Sigmoid colon (tissue), 7 donors: Measurements from ENCODE around the gene TNRC6A. TPM values are rescaled to one million over a fixed set of nuclear protein-coding genes. Genes with fewer than 3 reads are reported as not detected.

Experiments used
- DNase-seq: peaks from one replicate; pipeline ENCODE4 v3.0.0-alpha.2; 2019
- H3K27ac ChIP-seq, 4 donors: fragments of 200-600 bp; sonication (generic); one replicate each; pipeline ENCODE4 v1.5.1; 2016 to 2019; ENCODE audit warnings: mild to moderate bottlenecking in 1 of 4
- H3K27me3 ChIP-seq, 3 donors: fragments of 200-600 bp; sonication (generic); one replicate each; pipeline ENCODE4 v1.5.1; 2019; ENCODE audit warnings: mild to moderate bottlenecking in 1 of 3
- H3K36me3 ChIP-seq, 4 donors: fragments of 200-600 bp; sonication (generic); one replicate each; pipeline ENCODE4 v1.5.1; 2016 to 2019
- H3K4me1 ChIP-seq, 4 donors: fragments of 200-600 bp; sonication (generic); one replicate each; pipeline ENCODE4 v1.5.1; 2017 to 2019
- H3K4me3 ChIP-seq, 4 donors: fragments of 200-600 bp; sonication (generic); one replicate each; pipeline ENCODE4 v1.5.1; 2017 to 2019; ENCODE audit warnings: mild to moderate bottlenecking in 2 of 4, moderate library complexity in 1 of 4
- H3K9me3 ChIP-seq, 4 donors: fragments of 200-600 bp in 3 of 4; sonication (generic) in 3 of 4; one replicate each; pipeline versions ENCODE4 v1.5.1 to v1.6.1; 2013 to 2019
- EP300 ChIP-seq, 4 donors: sonication (generic); formaldehyde crosslinking; IDR thresholded peaks; one replicate each; pipeline ENCODE4 v1.6.1; 2017; ENCODE audit warnings: antibody characterized with exemption in 4 of 4
- POLR2A ChIP-seq, 2 donors: fragments of 450-650 bp; IDR thresholded peaks; one replicate each; pipeline ENCODE4 v1.6.1; 2016; ENCODE audit warnings: antibody characterized with exemption in 2 of 2, mild to moderate bottlenecking in 2 of 2, moderate library complexity in 2 of 2
- POLR2AphosphoS5 ChIP-seq, 4 donors: sonication (generic); formaldehyde crosslinking; IDR thresholded peaks; one replicate each; pipeline ENCODE4 v1.6.1; 2017; ENCODE audit warnings: antibody characterized with exemption in 4 of 4
- WGBS, 2 donors: extraction: QIAGEN DNeasy Blood & Tissue Kit; methylation state at CpG; one replicate each; pipeline ENCODE4 v1.1.7; 2013; 5-methylcytosine and 5-hydroxymethylcytosine counted together
- intact Hi-C: fragments of 100-400 bp; cut with DNase I; formaldehyde crosslinking; loops from one replicate; pipeline ENCODE4 v1.15.1; 2023
- polyA plus RNA-seq, 3 donors: library from polyadenylated mRNA; stranded (reverse); fragments of 200-250 nt; gene quantifications; one replicate each; pipeline ENCODE4 v1.2.3, GENCODE V29; 2013
- total RNA-seq, 4 donors: library from RNA; depleted of rRNA; stranded (reverse); fragments of >200 nt; gene quantifications; one replicate each; pipeline ENCODE4 v1.1.0, GENCODE V29; 2016
- TF ChIP-seq, protein P1 (sequence below), 4 experiments: fragments of 450-650 bp in 3 of 4; fragments of 200-600 bp in 1 of 4; IDR thresholded peaks; one replicate each; pipeline ENCODE4 v1.5.1; 2016 to 2019; ENCODE audit warnings: antibody characterized with exemption in 4 of 4, mild to moderate bottlenecking in 3 of 4, moderate library complexity in 2 of 4
- donor health status: healthy with polysubstance abuse.
- donor health status: Bipolar disorder and iron deficiency.
- donor health status: healthy.

Gene TNRC6A
- total and polyA plus RNA-seq, 7 donors, result 4.6 to 129 (median 42.8) TPM

DNA sequence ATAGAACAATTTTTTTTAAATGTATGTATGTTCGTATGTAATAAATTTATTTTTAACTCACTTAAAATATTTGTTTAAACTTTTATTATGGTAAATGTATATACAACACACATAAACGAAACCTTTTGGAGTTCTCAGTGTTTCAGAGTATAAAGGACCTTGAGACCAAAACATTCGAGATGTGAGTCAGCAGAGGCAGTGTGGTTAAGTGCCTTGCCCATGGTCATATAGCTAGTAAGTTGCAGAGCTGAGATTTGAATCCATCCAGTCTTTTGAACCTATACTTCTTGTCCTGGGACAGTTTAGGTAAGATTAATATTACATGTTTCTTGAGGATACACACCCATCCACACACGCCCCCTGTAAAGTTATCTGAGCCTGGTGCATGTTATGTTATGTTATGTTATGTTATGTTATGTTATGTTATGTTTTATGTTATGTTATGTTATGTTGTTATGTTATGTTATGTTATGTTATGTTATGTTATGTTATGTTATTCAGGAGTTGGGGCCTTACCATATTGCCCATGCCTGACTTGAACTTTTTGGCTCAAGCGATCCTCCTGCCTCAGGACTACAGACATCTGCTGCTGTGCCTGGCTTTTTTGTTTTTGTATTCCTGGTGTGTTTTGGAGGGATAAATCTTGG is 41.8 kb downstream of the TNRC6A start:
- Histone ChIP-seq H3K36me3 (peaks cover 0 to 6% (median 0%) of the 10 kb centered on the region in 4 donors), H3K9me3 (no peaks in the 10 kb centered on the region), H3K4me1 (peaks cover 0 to 75% (median 48%) of the 10 kb centered on the region in 4 donors), H3K27me3 (no peaks in the 10 kb centered on the region), H3K27ac (peak overlapping the region in 3 of 4 donors; percentile 18 to 47 (median 32)), H3K4me3 (no peak overlapping the region)
- WGBS, 2 donors, result 68 to 74% methylated on average over 5 of the region's 5 CpGs
- intact Hi-C loops, result loop anchor here (2.0 kb wide), 1 partner anchor 14 kb away; no protein-coding TSS in a partner anchor
- TF ChIP-seq, protein P1, sequence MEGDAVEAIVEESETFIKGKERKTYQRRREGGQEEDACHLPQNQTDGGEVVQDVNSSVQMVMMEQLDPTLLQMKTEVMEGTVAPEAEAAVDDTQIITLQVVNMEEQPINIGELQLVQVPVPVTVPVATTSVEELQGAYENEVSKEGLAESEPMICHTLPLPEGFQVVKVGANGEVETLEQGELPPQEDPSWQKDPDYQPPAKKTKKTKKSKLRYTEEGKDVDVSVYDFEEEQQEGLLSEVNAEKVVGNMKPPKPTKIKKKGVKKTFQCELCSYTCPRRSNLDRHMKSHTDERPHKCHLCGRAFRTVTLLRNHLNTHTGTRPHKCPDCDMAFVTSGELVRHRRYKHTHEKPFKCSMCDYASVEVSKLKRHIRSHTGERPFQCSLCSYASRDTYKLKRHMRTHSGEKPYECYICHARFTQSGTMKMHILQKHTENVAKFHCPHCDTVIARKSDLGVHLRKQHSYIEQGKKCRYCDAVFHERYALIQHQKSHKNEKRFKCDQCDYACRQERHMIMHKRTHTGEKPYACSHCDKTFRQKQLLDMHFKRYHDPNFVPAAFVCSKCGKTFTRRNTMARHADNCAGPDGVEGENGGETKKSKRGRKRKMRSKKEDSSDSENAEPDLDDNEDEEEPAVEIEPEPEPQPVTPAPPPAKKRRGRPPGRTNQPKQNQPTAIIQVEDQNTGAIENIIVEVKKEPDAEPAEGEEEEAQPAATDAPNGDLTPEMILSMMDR (IDR thresholded peaks at IDR 0.05), result no peak
- no peak for TF ChIP-seq POLR2AphosphoS5 (IDR thresholded peaks at IDR 0.05)
- no peak for DNase-seq

DNA sequence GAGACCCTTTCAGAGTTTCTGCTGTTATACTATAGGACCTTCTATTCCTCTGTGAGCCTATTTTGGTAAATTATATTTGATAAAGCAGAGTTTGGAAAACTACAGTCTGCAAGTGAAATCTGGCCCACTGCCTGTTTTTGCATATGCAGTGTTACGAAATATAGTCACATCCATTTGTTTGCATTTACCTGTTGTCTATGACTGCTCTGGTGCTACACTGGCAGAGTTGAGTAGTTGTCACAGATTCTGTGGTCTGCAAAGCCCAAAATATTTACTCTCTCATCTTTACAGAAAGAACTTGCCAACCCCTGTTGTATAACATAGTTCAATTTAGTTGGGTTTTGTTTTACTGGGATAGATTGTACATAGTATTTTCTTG is 42.3 kb downstream of the TNRC6A start:
- TF ChIP-seq, protein P1 (IDR thresholded peaks at IDR 0.05), result no peak
- TF ChIP-seq EP300 (IDR thresholded peaks at IDR 0.05), result no peak
- no peak for TF ChIP-seq POLR2A (IDR thresholded peaks at IDR 0.05)
- TF ChIP-seq POLR2AphosphoS5 (IDR thresholded peaks at IDR 0.05), result no peak
- intact Hi-C loops, result loop anchor here (2.0 kb wide), 1 partner anchor 15 kb away; no protein-coding TSS in a partner anchor
- Histone ChIP-seq H3K27me3 (no peaks in the 10 kb centered on the region), H3K36me3 (peaks cover 0 to 6% (median 0%) of the 10 kb centered on the region in 4 donors), H3K9me3 (no peaks in the 10 kb centered on the region), H3K4me1 (peaks cover 0 to 80% (median 53%) of the 10 kb centered on the region in 4 donors), H3K4me3 (no peak overlapping the region), H3K27ac (peak overlapping the region in 3 of 4 donors; percentile 18 to 47 (median 25))
- no peak for DNase-seq
- 87 to 91% methylated on average over 1 of the region's 1 CpG for WGBS, 2 donors

DNA sequence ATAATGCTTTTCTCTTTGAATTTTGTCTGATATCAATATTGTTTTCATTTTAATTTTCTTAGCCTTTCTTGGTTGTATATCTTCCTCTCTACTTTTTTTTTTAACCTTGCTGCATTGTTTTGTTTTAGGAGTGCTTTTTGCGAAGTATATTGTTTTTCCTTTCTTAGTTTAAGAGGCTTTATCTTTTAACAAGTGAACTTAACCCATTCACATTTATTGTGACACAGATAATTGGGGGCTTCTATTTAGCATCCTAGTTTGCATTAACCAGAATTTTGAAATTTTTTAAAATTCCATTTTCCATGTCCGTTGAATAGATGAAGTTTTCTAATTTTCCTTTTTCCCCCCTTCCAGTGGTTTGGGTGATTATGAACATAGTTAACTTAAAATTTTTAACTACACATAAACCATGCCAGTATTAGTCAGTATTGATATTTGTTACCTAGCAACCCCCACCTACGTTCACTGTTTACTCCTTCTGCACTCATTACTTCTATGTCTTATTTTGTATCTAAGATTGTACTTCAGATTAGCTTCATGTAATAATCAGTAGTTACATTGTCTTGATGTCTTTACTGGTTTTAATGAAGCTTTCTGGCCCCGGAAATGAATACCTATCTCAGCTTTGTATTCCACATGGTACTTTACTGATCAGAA is 44.4 kb downstream of the TNRC6A start:
- Histone ChIP-seq H3K9me3 (no peaks in the 10 kb centered on the region), H3K27ac (peak overlapping the region in 2 of 4 donors; percentile 80), H3K4me1 (peaks cover 0 to 90% (median 73%) of the 10 kb centered on the region in 4 donors), H3K27me3 (no peaks in the 10 kb centered on the region), H3K4me3 (no peak overlapping the region), H3K36me3 (peaks cover 0 to 20% (median 17%) of the 10 kb centered on the region in 4 donors)
- intact Hi-C loops, result no loop called here
- TF ChIP-seq POLR2A (IDR thresholded peaks at IDR 0.05) (no peak), POLR2AphosphoS5 (IDR thresholded peaks at IDR 0.05) (no peak), EP300 (IDR thresholded peaks at IDR 0.05) (no peak)
- TF ChIP-seq, protein P1 (IDR thresholded peaks at IDR 0.05), result no peak
- WGBS, 2 donors, result 82 to 87% methylated on average over 4 of the region's 4 CpGs
- DNase-seq, result no peak

DNA sequence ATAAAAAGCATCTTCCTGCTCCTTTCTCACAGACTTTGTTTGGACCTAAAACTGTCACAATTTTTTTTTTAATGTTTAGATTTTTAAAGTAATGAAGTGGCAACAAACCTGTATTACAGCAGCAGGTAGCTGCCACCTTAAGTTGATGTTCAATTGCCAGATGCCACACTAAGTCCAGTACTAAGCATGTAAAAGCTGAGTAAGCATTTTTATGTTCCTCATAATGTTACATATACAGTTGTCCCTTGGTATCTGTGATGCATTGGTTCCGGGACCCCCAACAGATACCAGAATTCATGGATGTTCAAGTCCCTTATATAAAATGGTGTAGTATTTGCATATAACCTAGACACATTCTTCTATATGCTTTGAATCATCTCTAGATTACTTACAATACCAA is 45.1 kb downstream of the TNRC6A start:
- peaks cover 0 to 22% (median 18%) of the 10 kb centered on the region in 4 donors for H3K36me3 ChIP-seq
- 91 to 95% methylated on average over 1 of the region's 1 CpG for WGBS, 2 donors
- DNase-seq, result no peak
- H3K4me3 ChIP-seq, result no peak overlapping the region
- peak overlapping the region in 2 of 4 donors; percentile 80 for H3K27ac ChIP-seq
- peaks cover 0 to 90% (median 76%) of the 10 kb centered on the region in 4 donors for H3K4me1 ChIP-seq
- H3K9me3 ChIP-seq, result no peaks in the 10 kb centered on the region
- intact Hi-C loops, result no loop called here
- TF ChIP-seq POLR2AphosphoS5 (IDR thresholded peaks at IDR 0.05) (no peak), POLR2A (IDR thresholded peaks at IDR 0.05) (no peak), EP300 (IDR thresholded peaks at IDR 0.05) (no peak)
- TF ChIP-seq, protein P1 (IDR thresholded peaks at IDR 0.05), result no peak
- H3K27me3 ChIP-seq, result no peaks in the 10 kb centered on the region
